Fibroblast of lung (primary cell): ENCODE measurements around the gene ZNF583. TPM values are rescaled to one million over a fixed set of nuclear protein-coding genes. Genes with fewer than 3 reads are reported as not detected.

Source experiments
- DNase-seq, 2 donors: peaks; one replicate each; pipeline versions ENCODE4 v3.0.0 to v3.0.0-alpha.2; 2010; ENCODE audit warnings: low read depth in 2 of 2
- H2AFZ ChIP-seq: 2 replicates; pipeline ENCODE4 v1.5.1; 2012; ENCODE audit warnings: low read length, control low read depth, inconsistent platforms
- H3K27ac ChIP-seq: 2 replicates; pipeline ENCODE4 v1.5.1; 2011; ENCODE audit warnings: low read length, control low read depth; ENCODE audit not compliant: insufficient read depth
- H3K27me3 ChIP-seq: 2 replicates; pipeline ENCODE4 v1.5.1; 2011; ENCODE audit warnings: mild to moderate bottlenecking, low read length; ENCODE audit not compliant: control insufficient read depth, insufficient read depth
- H3K36me3 ChIP-seq: 2 replicates; pipeline ENCODE4 v1.5.1; 2011; ENCODE audit warnings: low read length; ENCODE audit not compliant: control insufficient read depth, insufficient read depth
- H3K4me1 ChIP-seq: 2 replicates; pipeline ENCODE4 v1.5.1; 2011; ENCODE audit warnings: low read length; ENCODE audit not compliant: control insufficient read depth, insufficient read depth; ENCODE audit errors: extremely low read depth
- H3K4me2 ChIP-seq: 2 replicates; pipeline ENCODE4 v1.5.1; 2011; ENCODE audit warnings: low read length, control low read depth; ENCODE audit not compliant: insufficient read depth; ENCODE audit errors: extremely low read depth
- H3K4me3 ChIP-seq, 4 experiments: fragments of 200-600 bp in 1 of 4; sonication (generic) in 1 of 4; replicated peaks in 1 of 4; 2 replicates each; pipeline ENCODE4 v1.5.1; 2011 to 2016; ENCODE audit warnings: low read length in 4 of 4, low read depth in 3 of 4, mild to moderate bottlenecking in 3 of 4, control low read depth in 2 of 4, inconsistent platforms in 1 of 4, mixed read lengths in 1 of 4; ENCODE audit not compliant: insufficient read depth in 1 of 4; ENCODE audit errors: control extremely low read depth in 1 of 4
- H3K79me2 ChIP-seq: 2 replicates; pipeline ENCODE4 v1.5.1; 2012; ENCODE audit warnings: mild to moderate bottlenecking, low read length, inconsistent platforms; ENCODE audit not compliant: control insufficient read depth, insufficient read depth
- H3K9ac ChIP-seq: 2 replicates; pipeline ENCODE4 v1.5.1; 2011; ENCODE audit warnings: mild to moderate bottlenecking, low read length, control low read depth; ENCODE audit not compliant: insufficient read depth
- H3K9me3 ChIP-seq: 2 replicates; pipeline ENCODE4 v1.5.1; 2012; ENCODE audit warnings: low read depth, low read length; ENCODE audit not compliant: control insufficient read depth, insufficient read depth
- H4K20me1 ChIP-seq: 2 replicates; pipeline ENCODE4 v1.5.1; 2011; ENCODE audit warnings: low read length; ENCODE audit not compliant: control insufficient read depth, insufficient read depth; ENCODE audit errors: extremely low read depth
- CTCF ChIP-seq, 2 donors: IDR thresholded peaks in 1 of 2; conservative IDR thresholded peaks in 1 of 2; 1 replicate in 1 of 2; 2 replicates in 1 of 2; pipeline ENCODE4 v1.5.1; 2011 to 2012; ENCODE audit warnings: low read length in 2 of 2, control low read depth in 1 of 2, inconsistent platforms in 1 of 2, low read depth in 1 of 2, mild to moderate bottlenecking in 1 of 2
- EZH2 ChIP-seq: IDR thresholded peaks from 2 replicates; pipeline ENCODE4 v1.5.1; 2012; ENCODE audit warnings: low read length, control low read depth, mild to moderate bottlenecking; ENCODE audit errors: missing control alignments
- polyA plus RNA-seq, 2 donors: library from polyadenylated mRNA; depleted of rRNA in 1 of 2; stranded (reverse) in 1 of 2; unstranded in 1 of 2; fragments of >200 nt; gene quantifications; 2 replicates each; pipeline ENCODE4 v1.2.1, GENCODE V29; 2011 to 2012; ENCODE audit warnings: missing spikeins in 1 of 2
- total RNA-seq: library from RNA; depleted of rRNA; stranded (reverse); fragments of >200 nt; gene quantifications from 2 replicates; pipeline ENCODE4 v1.2.1, GENCODE V29; 2014

The ZNF583 gene
- total and polyA plus RNA-seq, 2 donors (not counting 1 experiment from before 2014, with no cell fraction given), result 5.0 to 5.4 TPM

DNA sequence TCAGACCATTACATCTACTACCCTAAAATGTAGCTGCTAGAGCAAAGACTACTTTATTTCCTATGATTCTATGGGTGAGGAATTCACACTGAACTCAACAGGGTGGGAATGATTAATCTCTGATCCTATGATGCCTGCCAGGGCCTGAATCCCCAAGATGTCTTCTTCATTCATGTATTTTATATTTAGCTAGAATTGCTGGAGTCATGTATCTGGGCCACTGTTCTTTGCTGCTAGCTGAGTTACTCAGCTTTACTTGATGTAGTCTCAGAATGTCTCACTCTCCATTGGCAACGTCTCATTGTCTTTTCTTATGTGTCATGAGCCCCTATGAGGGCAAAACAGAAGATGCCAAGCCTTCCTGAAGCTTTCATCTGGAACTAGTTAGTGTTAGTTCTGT is 31.9 kb upstream of the ZNF583 start:
- H3K79me2 ChIP-seq, result peaks cover 2% of the 10 kb centered on the region
- H3K9ac ChIP-seq, result no peak overlapping the region
- no peak overlapping the region for H3K4me2 ChIP-seq
- peak in 1 of 2 donors; percentile 20 for DNase-seq
- no peak overlapping the region for H2AFZ ChIP-seq
- H4K20me1 ChIP-seq, result no peaks in the 10 kb centered on the region
- H3K4me3 ChIP-seq, result no peak overlapping the region
- no peak overlapping the region for H3K27ac ChIP-seq
- H3K9me3 ChIP-seq, result peaks cover 2% of the 10 kb centered on the region
- TF ChIP-seq CTCF (conservative IDR thresholded peaks at IDR 0.05 in 1 of 2, IDR thresholded peaks at IDR 0.05 in 1 of 2; ENCODE audit: low read depth in 1 of 2, low read length in 2 of 2), result no peak
- no peak for TF ChIP-seq EZH2
- H3K4me1 ChIP-seq, result no peaks in the 10 kb centered on the region
- peaks cover 8% of the 10 kb centered on the region for H3K36me3 ChIP-seq
- no peaks in the 10 kb centered on the region for H3K27me3 ChIP-seq

- Histone ChIP-seq H3K36me3 (peaks cover 8% of the 10 kb centered on the region), H3K9ac (no peak overlapping the region)
- TF ChIP-seq CTCF (conservative IDR thresholded peaks at IDR 0.05 in 1 of 2, IDR thresholded peaks at IDR 0.05 in 1 of 2; ENCODE audit: low read depth in 1 of 2, low read length in 2 of 2) (no peak), EZH2 (no peak)
These were observed 26.8 kb upstream of the ZNF583 start for GRCh38 chr19:56377105-56377924.

DNA sequence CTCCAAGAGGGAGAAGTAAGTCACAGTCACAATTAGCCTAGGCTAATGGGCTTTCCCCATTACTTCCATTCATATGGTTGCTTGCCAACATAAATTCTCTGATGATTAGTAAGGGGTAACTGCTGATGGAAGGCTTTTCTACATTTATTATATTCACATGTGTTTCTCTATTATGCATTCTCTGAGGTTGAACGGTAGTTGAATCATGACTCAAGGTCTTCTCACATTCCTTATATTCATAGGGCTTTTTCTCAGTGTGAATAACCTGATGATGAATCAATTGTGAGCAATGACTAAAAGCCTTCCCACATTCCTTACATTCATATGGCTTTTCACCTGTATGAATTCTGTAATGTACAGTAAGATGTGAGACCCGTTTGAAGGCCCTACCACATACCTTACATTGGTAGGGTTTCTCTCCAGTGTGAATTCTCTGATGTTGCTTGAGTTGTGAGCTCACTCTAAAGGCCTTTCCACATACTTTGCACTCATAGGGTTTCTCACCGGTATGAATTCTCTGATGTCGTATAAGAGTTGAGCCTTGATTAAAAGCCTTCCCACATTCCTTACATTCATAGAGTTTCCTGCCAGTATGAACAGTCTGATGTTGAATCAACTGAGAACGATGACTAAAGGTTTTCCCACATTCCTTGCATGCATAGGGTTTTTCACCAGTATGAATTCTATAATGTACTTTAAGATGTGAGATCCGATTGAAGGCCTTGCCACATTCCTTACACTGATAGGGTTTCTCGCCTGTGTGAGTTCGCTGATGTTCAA is 20.1 kb upstream of the ZNF583 start:
- Histone ChIP-seq H4K20me1 (no peaks in the 10 kb centered on the region), H3K9ac (no peak overlapping the region), H3K36me3 (no peaks in the 10 kb centered on the region), H3K27me3 (no peaks in the 10 kb centered on the region), H3K4me2 (no peak overlapping the region), H3K27ac (no peak overlapping the region), H3K9me3 (no peaks in the 10 kb centered on the region), H3K4me1 (no peaks in the 10 kb centered on the region), H2AFZ (no peak overlapping the region), H3K4me3 (no peak overlapping the region), H3K79me2 (no peaks in the 10 kb centered on the region)
- DNase-seq, result peak in 1 of 2 donors; percentile 46
- TF ChIP-seq CTCF (conservative IDR thresholded peaks at IDR 0.05 in 1 of 2, IDR thresholded peaks at IDR 0.05 in 1 of 2; ENCODE audit: low read depth in 1 of 2, low read length in 2 of 2), result no peak

More at GRCh38 chr19:56377105-56377924, 26.8 kb upstream of the ZNF583 start:
- peak in 1 of 2 donors; percentile 45 for DNase-seq
- no peaks in the 10 kb centered on the region for H4K20me1 ChIP-seq
- no peaks in the 10 kb centered on the region for H3K79me2 ChIP-seq
- no peak overlapping the region for H2AFZ ChIP-seq
- no peak overlapping the region for H3K4me3 ChIP-seq
- H3K9me3 ChIP-seq, result peaks cover 2% of the 10 kb centered on the region
- no peak overlapping the region for H3K27ac ChIP-seq
- H3K4me1 ChIP-seq, result no peaks in the 10 kb centered on the region
- no peak overlapping the region for H3K4me2 ChIP-seq
- no peaks in the 10 kb centered on the region for H3K27me3 ChIP-seq
